MCF 10A (cell line): ENCODE measurements around the gene CRCP. TPM values are rescaled to one million over a fixed set of nuclear protein-coding genes. Genes with fewer than 3 reads are reported as not detected.

Experiments
- BruUV-seq: library from RNA; stranded (reverse); fragments of 400-500 nt; replicated peaks from 2 replicates; lab custom pipeline; 2021; lab: Mats Ljungman, UMichigan
- CTCF ChIA-PET: fragments of 300-600 bp; sonication (Branson Sonifier 250); formaldehyde crosslinking; extraction: SDS; loops from one replicate; lab custom pipeline; 2021; ENCODE audit warnings: antibody characterized with exemption, inconsistent platforms; lab: Yijun Ruan, JAX
- POLR2A ChIA-PET: fragments of 300-600, 350-650 bp; sonication (Branson Sonifier 250); formaldehyde crosslinking; extraction: SDS; loops from one replicate; lab custom pipeline; 2020; ENCODE audit warnings: antibody characterized with exemption, inconsistent platforms; lab: Yijun Ruan, JAX
- DNase-seq: peaks from one replicate; pipeline ENCODE4 v3.0.0-alpha.2; 2018; ENCODE audit not compliant: unreplicated experiment
- H3K27ac Mint-ChIP-seq: one replicate; pipeline ENCODE4 v1.8.0; 2022; ENCODE audit warnings: mild to moderate bottlenecking, low read depth, mixed read lengths; ENCODE audit not compliant: unreplicated experiment
- H3K27me3 Mint-ChIP-seq: one replicate; pipeline ENCODE4 v1.8.0; 2022; ENCODE audit warnings: mixed read lengths; ENCODE audit not compliant: insufficient read depth, unreplicated experiment
- H3K36me3 Mint-ChIP-seq: one replicate; pipeline ENCODE4 v1.8.0; 2022; ENCODE audit warnings: mild to moderate bottlenecking, moderate library complexity, mixed read lengths; ENCODE audit not compliant: insufficient read depth, unreplicated experiment
- H3K4me1 Mint-ChIP-seq: one replicate; pipeline ENCODE4 v1.8.0; 2022; ENCODE audit warnings: mixed read lengths; ENCODE audit not compliant: insufficient read depth, unreplicated experiment
- H3K4me3 Mint-ChIP-seq: one replicate; pipeline ENCODE4 v1.8.0; 2022; ENCODE audit warnings: mild to moderate bottlenecking, moderate library complexity, mixed read lengths; ENCODE audit not compliant: unreplicated experiment
- H3K9me3 Mint-ChIP-seq: one replicate; pipeline ENCODE4 v1.8.0; 2022; ENCODE audit warnings: mixed read lengths; ENCODE audit not compliant: unreplicated experiment
- intact Hi-C: fragments of 100-400 bp; cut with micrococcal nuclease; formaldehyde crosslinking; loops from 2 replicates; pipeline ENCODE4 v1.14.1; 2022
- total RNA-seq: library from RNA; stranded (reverse); gene quantifications from 2 replicates; pipeline ENCODE4 v1.2.3, GENCODE V29; 2022
- TF ChIP-seq, protein P1 (sequence below): fragments of 200-600 bp; IDR thresholded peaks from one replicate; pipeline ENCODE4 v1.8.0; 2022; ENCODE audit warnings: antibody characterized with exemption, mild to moderate bottlenecking; ENCODE audit not compliant: unreplicated experiment

The CRCP gene
- total RNA-seq, 1 experiment from 2014 or later: 39.8 TPM

DNA sequence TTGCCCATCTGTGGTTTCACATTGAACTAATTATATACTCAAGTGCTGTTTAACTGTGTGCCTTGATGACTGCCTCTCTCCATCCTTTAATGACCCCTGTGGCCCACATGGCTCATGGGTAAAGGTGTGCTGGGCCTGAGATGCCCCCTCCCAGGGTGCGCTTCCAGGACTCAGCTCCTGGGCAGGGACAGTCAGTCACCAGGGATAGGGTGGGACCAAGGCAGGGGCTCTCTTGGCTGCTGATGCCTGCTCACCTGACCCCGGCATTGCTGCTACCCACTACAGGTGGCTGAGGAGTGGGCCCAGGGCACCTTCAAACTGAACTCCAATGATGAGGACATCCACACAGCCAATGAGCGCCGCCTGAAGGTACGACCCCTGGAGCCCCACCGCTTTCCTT is 32.6 kb upstream of the CRCP start:
- ChIA-PET CTCF (no interaction called here), POLR2A (no interaction called here)
- TF ChIP-seq, protein P1, sequence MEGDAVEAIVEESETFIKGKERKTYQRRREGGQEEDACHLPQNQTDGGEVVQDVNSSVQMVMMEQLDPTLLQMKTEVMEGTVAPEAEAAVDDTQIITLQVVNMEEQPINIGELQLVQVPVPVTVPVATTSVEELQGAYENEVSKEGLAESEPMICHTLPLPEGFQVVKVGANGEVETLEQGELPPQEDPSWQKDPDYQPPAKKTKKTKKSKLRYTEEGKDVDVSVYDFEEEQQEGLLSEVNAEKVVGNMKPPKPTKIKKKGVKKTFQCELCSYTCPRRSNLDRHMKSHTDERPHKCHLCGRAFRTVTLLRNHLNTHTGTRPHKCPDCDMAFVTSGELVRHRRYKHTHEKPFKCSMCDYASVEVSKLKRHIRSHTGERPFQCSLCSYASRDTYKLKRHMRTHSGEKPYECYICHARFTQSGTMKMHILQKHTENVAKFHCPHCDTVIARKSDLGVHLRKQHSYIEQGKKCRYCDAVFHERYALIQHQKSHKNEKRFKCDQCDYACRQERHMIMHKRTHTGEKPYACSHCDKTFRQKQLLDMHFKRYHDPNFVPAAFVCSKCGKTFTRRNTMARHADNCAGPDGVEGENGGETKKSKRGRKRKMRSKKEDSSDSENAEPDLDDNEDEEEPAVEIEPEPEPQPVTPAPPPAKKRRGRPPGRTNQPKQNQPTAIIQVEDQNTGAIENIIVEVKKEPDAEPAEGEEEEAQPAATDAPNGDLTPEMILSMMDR: no peak
- Mint-ChIP-seq H3K9me3 (no peaks in the 10 kb centered on the region), H3K4me1 (peaks cover 4% of the 10 kb centered on the region), H3K27ac (no peak overlapping the region), H3K4me3 (no peak overlapping the region), H3K36me3 (peaks cover 54% of the 10 kb centered on the region), H3K27me3 (no peaks in the 10 kb centered on the region)
- no peak for DNase-seq
- intact Hi-C loops: no loop called here
- BruUV-seq: no TSS peak

DNA sequence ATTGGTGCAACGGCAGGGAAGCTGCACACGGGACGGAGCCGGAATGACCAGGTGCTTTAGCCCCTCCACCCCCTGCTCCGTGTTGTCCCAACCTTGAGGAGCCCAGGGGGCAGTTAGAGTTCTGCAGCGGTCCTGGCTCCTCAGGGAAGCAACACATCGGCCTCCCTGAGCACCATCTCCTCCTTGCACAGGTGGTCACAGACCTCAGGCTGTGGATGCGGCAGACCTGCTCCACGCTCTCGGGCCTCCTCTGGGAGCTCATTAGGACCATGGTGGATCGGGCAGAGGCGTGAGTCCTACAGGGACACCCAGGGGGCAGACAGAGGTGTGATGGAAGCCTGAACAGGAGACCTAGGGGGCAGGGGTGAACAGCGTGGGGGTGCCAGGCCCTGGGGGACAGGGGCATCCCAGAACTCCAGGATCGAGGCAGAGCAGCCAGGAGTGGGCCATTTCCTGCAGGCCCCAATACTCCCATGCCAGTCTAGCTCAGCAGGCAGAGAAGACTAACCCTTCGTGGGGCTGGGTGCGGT is 31.7 kb upstream of the CRCP start:
- POLR2A ChIA-PET: interaction anchor here (0.5 kb wide), 1 partner anchor 31 kb away, joined by 6 read pairs; no protein-coding TSS in a partner anchor
- Mint-ChIP-seq H3K36me3 (peaks cover 54% of the 10 kb centered on the region), H3K27ac (no peak overlapping the region), H3K9me3 (no peaks in the 10 kb centered on the region), H3K4me1 (peaks cover 5% of the 10 kb centered on the region), H3K27me3 (no peaks in the 10 kb centered on the region), H3K4me3 (no peak overlapping the region)
- no peak for DNase-seq
- TF ChIP-seq, protein P1: no peak
- CTCF ChIA-PET: no interaction called here
- BruUV-seq: no TSS peak
- intact Hi-C loops: no loop called here

DNA sequence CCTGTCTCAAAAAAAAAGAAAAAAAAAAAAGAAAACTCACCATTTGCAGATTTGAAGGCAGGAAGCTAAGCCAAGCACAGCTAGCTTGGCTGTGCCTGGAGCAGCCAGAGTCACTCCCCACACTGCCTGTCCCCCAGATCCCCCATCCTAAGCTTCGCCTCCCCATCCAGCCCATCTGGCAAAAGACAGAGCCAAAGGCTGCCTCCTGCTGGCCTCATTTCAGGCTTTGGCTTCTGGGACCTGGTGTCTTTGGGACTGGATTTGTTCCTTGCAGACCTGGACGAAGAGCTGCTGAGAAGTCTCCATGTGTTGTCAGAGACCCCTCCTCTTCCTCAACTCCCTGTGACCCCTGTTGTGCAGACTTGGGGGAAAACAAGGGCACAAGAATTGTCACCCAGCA is 31.0 kb upstream of the CRCP start:
- no peak overlapping the region for H3K27ac Mint-ChIP-seq
- POLR2A ChIA-PET: no interaction called here
- H3K27me3 Mint-ChIP-seq: no peaks in the 10 kb centered on the region
- H3K4me3 Mint-ChIP-seq: no peak overlapping the region
- no peak for DNase-seq
- intact Hi-C loops: no loop called here
- TF ChIP-seq, protein P1: no peak
- H3K4me1 Mint-ChIP-seq: peaks cover 5% of the 10 kb centered on the region
- no peaks in the 10 kb centered on the region for H3K9me3 Mint-ChIP-seq
- no TSS peak for BruUV-seq
- peaks cover 54% of the 10 kb centered on the region for H3K36me3 Mint-ChIP-seq
- CTCF ChIA-PET: interaction anchor here (0.8 kb wide), 1 partner anchor 896 kb away, joined by 5 read pairs; no protein-coding TSS in a partner anchor

DNA sequence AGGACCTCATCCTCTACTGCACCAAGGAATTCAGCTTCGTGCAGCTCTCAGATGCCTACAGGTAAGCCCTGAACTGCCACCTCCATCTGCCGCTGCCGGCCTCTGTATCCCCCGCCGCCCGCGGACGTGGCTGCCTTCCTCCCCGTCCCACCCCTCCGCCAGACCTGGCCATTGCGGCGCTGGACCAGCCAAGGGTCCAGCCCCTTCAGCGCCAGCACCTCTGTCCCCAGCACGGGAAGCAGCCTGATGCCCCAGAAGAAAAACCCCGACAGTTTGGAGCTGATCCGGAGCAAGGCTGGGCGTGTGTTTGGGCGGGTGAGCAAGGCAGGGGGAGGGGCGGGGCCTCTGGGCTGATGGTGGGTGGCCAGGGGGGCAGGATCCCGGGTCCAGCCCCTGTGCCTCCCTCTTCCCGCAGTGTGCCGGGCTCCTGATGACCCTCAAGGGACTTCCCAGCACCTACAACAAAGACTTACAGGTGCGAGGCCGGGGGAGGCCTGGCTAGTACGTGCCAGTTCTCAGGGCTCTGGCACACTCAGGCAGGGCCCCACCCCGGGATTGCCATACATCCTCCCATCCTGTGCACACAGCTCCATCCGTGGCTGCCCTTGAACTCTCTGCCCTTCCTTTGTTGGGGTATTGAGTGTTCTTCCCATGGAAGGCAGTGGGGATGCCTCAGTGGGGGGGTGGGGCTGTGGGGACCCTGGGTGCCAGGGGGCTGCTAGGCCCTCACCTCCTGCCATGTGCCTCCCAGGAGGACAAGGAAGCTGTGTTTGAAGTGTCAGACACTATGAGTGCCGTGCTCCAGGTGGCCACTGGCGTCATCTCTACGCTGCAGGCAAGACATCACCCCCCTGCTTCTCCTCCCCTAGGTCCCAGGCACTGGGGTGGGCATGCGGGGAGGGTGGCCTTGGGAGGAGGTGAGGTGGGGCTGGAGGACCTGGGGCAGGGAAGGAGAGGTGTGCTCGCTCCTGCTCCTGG is 25.5 kb upstream of the CRCP start:
- BruUV-seq: no TSS peak
- DNase-seq: no peak
- no peaks in the 10 kb centered on the region for H3K9me3 Mint-ChIP-seq
- H3K27me3 Mint-ChIP-seq: no peaks in the 10 kb centered on the region
- ChIA-PET CTCF (no interaction called here), POLR2A (no interaction called here)
- TF ChIP-seq, protein P1: no peak
- intact Hi-C loops: no loop called here
- peaks cover 28% of the 10 kb centered on the region for H3K36me3 Mint-ChIP-seq
- H3K4me1 Mint-ChIP-seq: peaks cover 5% of the 10 kb centered on the region
- H3K4me3 Mint-ChIP-seq: no peak overlapping the region
- no peak overlapping the region for H3K27ac Mint-ChIP-seq
